ENCODE measurements around the gene SERINC4.

SERINC4 gene

GRCh38 chr15:43826508-43827341 is 26.7 kb upstream of the SERINC4 start, which contains the start of gene WDR76:
WDR76 (plus strand) TSS chr15:43827002; CDS start chr15:43827033, 31 bp downstream.
- peak; percentile 81 for ATAC-seq
- no peak for TF ChIP-seq PPARA (CRISPR knock-in tag; IDR thresholded peaks at IDR 0.05; ENCODE audit: borderline replicate concordance)
- TF ChIP-seq ZFP3 (CRISPR knock-in tag; IDR thresholded peaks at IDR 0.05) = no peak
- no peak for TF ChIP-seq ZC3H10 (CRISPR knock-in tag; IDR thresholded peaks at IDR 0.05)
- no peak for TF ChIP-seq CSRNP3 (CRISPR knock-in tag; IDR thresholded peaks at IDR 0.05)
- TF ChIP-seq BACH2 (CRISPR knock-in tag; IDR thresholded peaks at IDR 0.05; ENCODE audit: borderline replicate concordance) = no peak
- TF ChIP-seq SNAI2 (CRISPR knock-in tag; IDR thresholded peaks at IDR 0.05) = no peak
- no peak for TF ChIP-seq PATZ1 (CRISPR knock-in tag; IDR thresholded peaks at IDR 0.05; ENCODE audit: borderline replicate concordance)
- TF ChIP-seq ZNF8 (CRISPR knock-in tag; IDR thresholded peaks at IDR 0.05) = no peak
- no peak for TF ChIP-seq OSR1 (CRISPR knock-in tag; IDR thresholded peaks at IDR 0.05)
- no peak for TF ChIP-seq TOX (CRISPR knock-in tag; IDR thresholded peaks at IDR 0.05; ENCODE audit: borderline replicate concordance)
- no peak for TF ChIP-seq POU6F1 (CRISPR knock-in tag; IDR thresholded peaks at IDR 0.05; ENCODE audit: borderline replicate concordance, low read depth)
- TF ChIP-seq ARNTL (CRISPR knock-in tag; IDR thresholded peaks at IDR 0.05; ENCODE audit: borderline replicate concordance, low read depth) = no peak
- TF ChIP-seq TCF4 (CRISPR knock-in tag; IDR thresholded peaks at IDR 0.05; ENCODE audit: borderline replicate concordance) = no peak
- no peak for TF ChIP-seq CREB5 (CRISPR knock-in tag; IDR thresholded peaks at IDR 0.05; ENCODE audit: low read depth)
- TF ChIP-seq ZFP30 (CRISPR knock-in tag; IDR thresholded peaks at IDR 0.05) = no peak

- ATAC-seq = no peak
Observed at GRCh38 chr15:43826029-43826507, 26.0 kb upstream of the SERINC4 start.

More at GRCh38 chr15:43826029-43826507, 26.0 kb upstream of the SERINC4 start:
- TF ChIP-seq ZFP3 (CRISPR knock-in tag; IDR thresholded peaks at IDR 0.05) (no peak), TSHZ2 (CRISPR knock-in tag; IDR thresholded peaks at IDR 0.05) (no peak), ZC3H10 (CRISPR knock-in tag; IDR thresholded peaks at IDR 0.05) (no peak), ISL1 (CRISPR knock-in tag; IDR thresholded peaks at IDR 0.05) (no peak), CSDC2 (CRISPR knock-in tag; IDR thresholded peaks at IDR 0.05) (no peak), PPARA (CRISPR knock-in tag; IDR thresholded peaks at IDR 0.05; ENCODE audit: borderline replicate concordance) (no peak), CREB5 (CRISPR knock-in tag; IDR thresholded peaks at IDR 0.05; ENCODE audit: low read depth) (no peak), ZFP30 (CRISPR knock-in tag; IDR thresholded peaks at IDR 0.05) (no peak), ZNF8 (CRISPR knock-in tag; IDR thresholded peaks at IDR 0.05) (no peak), TOX (CRISPR knock-in tag; IDR thresholded peaks at IDR 0.05; ENCODE audit: borderline replicate concordance) (no peak), BACH2 (CRISPR knock-in tag; IDR thresholded peaks at IDR 0.05; ENCODE audit: borderline replicate concordance) (no peak), POU6F1 (CRISPR knock-in tag; IDR thresholded peaks at IDR 0.05; ENCODE audit: borderline replicate concordance, low read depth) (no peak), TCF4 (CRISPR knock-in tag; IDR thresholded peaks at IDR 0.05; ENCODE audit: borderline replicate concordance) (no peak), ZNF70 (CRISPR knock-in tag; IDR thresholded peaks at IDR 0.05) (no peak), ESRRG (CRISPR knock-in tag; IDR thresholded peaks at IDR 0.05) (no peak)
